CD14-positive monocyte (primary cell): Measurements from ENCODE around the gene KCNJ6. TPM values are rescaled to one million over a fixed set of nuclear protein-coding genes. Genes with fewer than 3 reads are reported as not detected.

Source experiments
- DNase-seq, 3 donors: peaks; one replicate each; pipeline ENCODE4 v3.0.0-alpha.2; 2011 to 2022
- H2AFZ ChIP-seq: 2 replicates; pipeline ENCODE4 v1.6.0; 2012; ENCODE audit warnings: mild to moderate bottlenecking, low read depth, low read length, inconsistent platforms; ENCODE audit not compliant: insufficient read depth, poor library complexity, severe bottlenecking
- H3K27ac ChIP-seq, 2 donors: 1 replicate in 1 of 2; 2 replicates in 1 of 2; pipeline ENCODE4 v1.5.1; 2012 to 2013; ENCODE audit warnings: low read length in 2 of 2, control low read depth in 1 of 2, inconsistent platforms in 1 of 2, low read depth in 1 of 2, mild to moderate bottlenecking in 1 of 2
- H3K27me3 ChIP-seq, 2 donors: one replicate each; pipeline versions ENCODE4 v1.6.0 to v1.6.1; 2011 to 2013; ENCODE audit warnings: low read length in 2 of 2; ENCODE audit not compliant: control insufficient read depth in 2 of 2, insufficient read depth in 2 of 2
- H3K36me3 ChIP-seq, 2 donors: replicated peaks in 1 of 2; 1 replicate in 1 of 2; 2 replicates in 1 of 2; pipeline versions ENCODE4 v1.5.1 to v1.6.1; 2012 to 2013; ENCODE audit warnings: low read length in 2 of 2, control low read depth in 1 of 2, inconsistent platforms in 1 of 2, mild to moderate bottlenecking in 1 of 2; ENCODE audit not compliant: insufficient read depth in 2 of 2, control insufficient read depth in 1 of 2
- H3K4me1 ChIP-seq, 2 donors: 1 replicate in 1 of 2; 2 replicates in 1 of 2; pipeline versions ENCODE4 v1.5.1 to v1.6.1; 2012 to 2013; ENCODE audit warnings: low read length in 2 of 2, control low read depth in 1 of 2, inconsistent platforms in 1 of 2, mild to moderate bottlenecking in 1 of 2, moderate library complexity in 1 of 2; ENCODE audit not compliant: insufficient read depth in 2 of 2, control insufficient read depth in 1 of 2
- H3K4me2 ChIP-seq: replicated peaks from 2 replicates; pipeline ENCODE3; 2012; ENCODE audit warnings: low read length, moderate library complexity, mild to moderate bottlenecking; ENCODE audit not compliant: poor library complexity, severe bottlenecking; ENCODE audit errors: extremely low read depth
- H3K4me3 ChIP-seq, 3 experiments: fragments of 200-600 bp in 1 of 3; sonication (generic) in 1 of 3; replicated peaks in 1 of 3; 1 replicate in 2 of 3; 2 replicates in 1 of 3; pipeline ENCODE4 v1.5.1; 2011 to 2013; ENCODE audit warnings: low read length in 3 of 3, mild to moderate bottlenecking in 3 of 3, control low read depth in 2 of 3, low read depth in 2 of 3, inconsistent platforms in 1 of 3, moderate library complexity in 1 of 3
- H3K79me2 ChIP-seq: 2 replicates; pipeline ENCODE4 v1.6.0; 2012; ENCODE audit warnings: mild to moderate bottlenecking, control low read depth, inconsistent platforms, low read length, moderate library complexity; ENCODE audit not compliant: insufficient read depth
- H3K9ac ChIP-seq: 2 replicates; pipeline ENCODE4 v1.6.0; 2017; ENCODE audit warnings: low read length, mild to moderate bottlenecking; ENCODE audit not compliant: insufficient read depth, poor library complexity, severe bottlenecking
- H3K9me3 ChIP-seq, 2 donors: replicated peaks in 1 of 2; 1 replicate in 1 of 2; 2 replicates in 1 of 2; pipeline versions ENCODE4 v1.5.1 to v1.6.1; 2012 to 2013; ENCODE audit warnings: low read length in 2 of 2, control low read depth in 1 of 2; ENCODE audit not compliant: control insufficient read depth in 1 of 2, insufficient read depth in 1 of 2
- H4K20me1 ChIP-seq: 2 replicates; pipeline ENCODE4 v1.6.0; 2012; ENCODE audit warnings: mild to moderate bottlenecking, low read length, control low read depth, moderate library complexity; ENCODE audit not compliant: insufficient read depth
- H3K27ac Mint-ChIP-seq, 7 donors: one replicate each; pipeline ENCODE4 v1.8.0; 2020; ENCODE audit warnings: mild to moderate bottlenecking in 7 of 7, mixed read lengths in 7 of 7, moderate library complexity in 6 of 7, inconsistent platforms in 2 of 7
- H3K27me3 Mint-ChIP-seq, 3 donors: one replicate each; pipeline ENCODE4 v1.8.0; 2021 to 2022; ENCODE audit warnings: low read depth in 3 of 3, mild to moderate bottlenecking in 3 of 3, mixed read lengths in 3 of 3, moderate library complexity in 3 of 3, inconsistent platforms in 1 of 3
- H3K36me3 Mint-ChIP-seq, 2 donors: one replicate each; pipeline ENCODE4 v1.8.0; 2020; ENCODE audit warnings: mixed read lengths in 2 of 2, inconsistent platforms in 1 of 2, mild to moderate bottlenecking in 1 of 2
- H3K4me1 Mint-ChIP-seq: one replicate; pipeline ENCODE4 v1.8.0; 2020; ENCODE audit warnings: mild to moderate bottlenecking, mixed read lengths
- H3K4me3 Mint-ChIP-seq, 2 donors: one replicate each; pipeline ENCODE4 v1.8.0; 2020; ENCODE audit warnings: mild to moderate bottlenecking in 2 of 2, mixed read lengths in 2 of 2, moderate library complexity in 1 of 2
- H3K9me3 Mint-ChIP-seq, 7 donors: one replicate each; pipeline ENCODE4 v1.8.0; 2020 to 2022; ENCODE audit warnings: mixed read lengths in 7 of 7, mild to moderate bottlenecking in 6 of 7, moderate library complexity in 6 of 7, inconsistent platforms in 2 of 7
- WGBS: methylation state at CpG from one replicate; pipeline ENCODE4 v1.1.5; 2013; ENCODE audit warnings: missing lambda C conversion rate; ENCODE audit not compliant: insufficient coverage; 5-methylcytosine and 5-hydroxymethylcytosine counted together
- intact Hi-C, 2 donors: fragments of 100-400 bp; cut with micrococcal nuclease; formaldehyde crosslinking; loops; one replicate each; pipeline versions ENCODE4 v1.15.0 to v1.15.1; 2023
- polyA plus RNA-seq, 3 donors: library from polyadenylated mRNA; depleted of rRNA in 1 of 3; unstranded in 2 of 3; stranded (reverse) in 1 of 3; fragments of 300-500 nt in 2 of 3; fragments of >200 nt in 1 of 3; fragmentation: Illumina TruSeq in 2 of 3; gene quantifications; 1 replicate in 2 of 3; 2 replicates in 1 of 3; pipeline ENCODE4 v1.2.3, GENCODE V29; 2012 to 2021
- TF ChIP-seq, protein P1 (sequence below): fragments of 200-600 bp; IDR thresholded peaks from one replicate; pipeline ENCODE4 v1.8.0; 2022; ENCODE audit warnings: antibody characterized with exemption, mild to moderate bottlenecking

The KCNJ6 gene
- polyA plus RNA-seq, 3 donors, result not detected

DNA sequence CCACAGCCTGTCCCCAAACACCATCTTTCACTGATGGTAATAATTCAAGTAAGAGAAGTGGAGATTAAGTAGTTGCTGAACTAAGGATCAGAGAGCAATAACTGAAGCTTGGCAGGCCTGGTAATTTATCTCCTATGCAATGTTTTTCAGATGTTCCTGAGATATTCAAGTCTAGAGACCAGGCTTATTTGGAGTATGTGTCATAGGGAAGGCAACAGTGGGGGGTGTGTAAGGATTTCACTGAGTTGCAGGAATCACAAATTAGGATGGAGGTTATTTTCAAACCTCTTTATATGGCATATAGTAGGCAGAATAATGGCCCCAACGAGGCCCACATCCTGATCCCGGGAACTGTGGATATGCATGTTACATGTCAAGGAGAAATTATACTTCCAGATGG, 171.7 kb downstream of the KCNJ6 start:
- H3K27ac Mint-ChIP-seq, result no peak overlapping the region
- H3K4me1 ChIP-seq, result no peaks in the 10 kb centered on the region
- no peaks in the 10 kb centered on the region for H3K9me3 ChIP-seq
- no peaks in the 10 kb centered on the region for H3K27me3 ChIP-seq
- H3K4me3 ChIP-seq, result no peak overlapping the region
- intact Hi-C loops, result no loop called here
- no peak overlapping the region for H3K4me2 ChIP-seq
- H3K4me3 Mint-ChIP-seq, result no peak overlapping the region
- peaks cover 0 to 5% (median 3%) of the 10 kb centered on the region in 7 donors for H3K9me3 Mint-ChIP-seq
- H3K79me2 ChIP-seq, result no peaks in the 10 kb centered on the region
- H3K9ac ChIP-seq, result no peak overlapping the region
- H3K36me3 ChIP-seq, result no peaks in the 10 kb centered on the region
- DNase-seq, result no peak
- no peak overlapping the region for H2AFZ ChIP-seq
- no peaks in the 10 kb centered on the region for H4K20me1 ChIP-seq
- no peaks in the 10 kb centered on the region for H3K4me1 Mint-ChIP-seq
- no peak overlapping the region for H3K27ac ChIP-seq
- WGBS, result 100% methylated on average over 1 of the region's 2 CpGs
- TF ChIP-seq, protein P1, sequence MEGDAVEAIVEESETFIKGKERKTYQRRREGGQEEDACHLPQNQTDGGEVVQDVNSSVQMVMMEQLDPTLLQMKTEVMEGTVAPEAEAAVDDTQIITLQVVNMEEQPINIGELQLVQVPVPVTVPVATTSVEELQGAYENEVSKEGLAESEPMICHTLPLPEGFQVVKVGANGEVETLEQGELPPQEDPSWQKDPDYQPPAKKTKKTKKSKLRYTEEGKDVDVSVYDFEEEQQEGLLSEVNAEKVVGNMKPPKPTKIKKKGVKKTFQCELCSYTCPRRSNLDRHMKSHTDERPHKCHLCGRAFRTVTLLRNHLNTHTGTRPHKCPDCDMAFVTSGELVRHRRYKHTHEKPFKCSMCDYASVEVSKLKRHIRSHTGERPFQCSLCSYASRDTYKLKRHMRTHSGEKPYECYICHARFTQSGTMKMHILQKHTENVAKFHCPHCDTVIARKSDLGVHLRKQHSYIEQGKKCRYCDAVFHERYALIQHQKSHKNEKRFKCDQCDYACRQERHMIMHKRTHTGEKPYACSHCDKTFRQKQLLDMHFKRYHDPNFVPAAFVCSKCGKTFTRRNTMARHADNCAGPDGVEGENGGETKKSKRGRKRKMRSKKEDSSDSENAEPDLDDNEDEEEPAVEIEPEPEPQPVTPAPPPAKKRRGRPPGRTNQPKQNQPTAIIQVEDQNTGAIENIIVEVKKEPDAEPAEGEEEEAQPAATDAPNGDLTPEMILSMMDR, result no peak
- H3K36me3 Mint-ChIP-seq, result no peaks in the 10 kb centered on the region
- peaks cover 5 to 13% (median 8%) of the 10 kb centered on the region in 3 donors for H3K27me3 Mint-ChIP-seq

DNA sequence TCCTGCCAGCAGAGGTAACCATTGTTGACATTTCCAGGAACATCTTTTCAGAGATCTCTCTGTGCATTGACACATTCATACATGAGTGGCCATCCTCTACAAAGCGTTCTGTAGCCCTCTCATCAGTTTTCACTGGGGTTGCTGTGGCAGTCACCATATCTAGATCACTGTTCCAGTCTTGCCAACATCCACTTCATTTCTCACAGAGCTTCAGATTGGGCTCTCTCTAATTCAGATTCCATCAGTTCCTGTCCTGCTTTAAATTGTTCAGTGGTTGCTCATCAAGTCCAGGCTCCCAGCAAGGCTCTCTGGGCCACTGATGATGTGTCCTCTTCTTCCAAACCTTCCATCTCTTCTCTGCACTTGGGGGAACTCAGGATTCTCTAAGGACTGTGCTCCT, 173.7 kb downstream of the KCNJ6 start:
- H3K9me3 ChIP-seq, result no peaks in the 10 kb centered on the region
- Mint-ChIP-seq H3K27ac (no peak overlapping the region), H3K4me1 (no peaks in the 10 kb centered on the region), H3K4me3 (peak overlapping the region in 1 of 2 donors; percentile 24), H3K36me3 (no peaks in the 10 kb centered on the region), H3K9me3 (peaks cover 0 to 5% (median 1%) of the 10 kb centered on the region in 7 donors), H3K27me3 (peaks cover 7 to 14% (median 8%) of the 10 kb centered on the region in 3 donors)
- no peaks in the 10 kb centered on the region for H3K4me1 ChIP-seq
- intact Hi-C loops, result no loop called here
- H3K4me3 ChIP-seq, result no peak overlapping the region
- TF ChIP-seq, protein P1, result no peak
- H3K27ac ChIP-seq, result no peak overlapping the region
- H3K27me3 ChIP-seq, result no peaks in the 10 kb centered on the region
- H3K9ac ChIP-seq, result no peak overlapping the region
- WGBS, result no CpG with 5 or more reads among the region's 1 CpG
- H4K20me1 ChIP-seq, result no peaks in the 10 kb centered on the region
- no peak overlapping the region for H2AFZ ChIP-seq
- no peak for DNase-seq
- no peak overlapping the region for H3K4me2 ChIP-seq
- no peaks in the 10 kb centered on the region for H3K36me3 ChIP-seq
- H3K79me2 ChIP-seq, result no peaks in the 10 kb centered on the region
